AG04450 (cell line): ENCODE data around the gene UNG. TPM values are rescaled to one million over a fixed set of nuclear protein-coding genes. Genes with fewer than 3 reads are reported as not detected.

Source experiments
- CTCF ChIA-PET: fragments of 300-600, 350-600 bp; formaldehyde crosslinking; extraction: SDS; loops from one replicate; lab custom pipeline; 2022; ENCODE audit warnings: antibody characterized with exemption, inconsistent platforms; lab: Charles Lee
- POLR2A ChIA-PET: fragments of 350-600 bp; formaldehyde crosslinking; extraction: SDS; loops from one replicate; lab custom pipeline; 2021; ENCODE audit warnings: antibody characterized with exemption, inconsistent platforms; lab: Yijun Ruan, JAX
- DNase-seq: peaks from one replicate; pipeline ENCODE4 v3.0.0-alpha.2; 2011; ENCODE audit warnings: low read depth, low spot score
- H3K27ac ChIP-seq: one replicate; pipeline ENCODE4 v1.5.1; 2012; ENCODE audit warnings: low read depth, low read length, control low read depth
- H3K27me3 ChIP-seq: one replicate; pipeline ENCODE4 v1.6.0; 2012; ENCODE audit warnings: low read length; ENCODE audit not compliant: control insufficient read depth, insufficient read depth
- H3K4me3 ChIP-seq: 2 replicates; pipeline ENCODE4 v1.5.1; 2011; ENCODE audit warnings: mild to moderate bottlenecking, low read depth, low read length, control low read depth
- H3K9me3 ChIP-seq: 2 replicates; pipeline ENCODE4 v1.5.1; 2012; ENCODE audit warnings: low read length; ENCODE audit not compliant: control insufficient read depth, insufficient read depth
- CTCF ChIP-seq: IDR thresholded peaks from 2 replicates; pipeline ENCODE4 v1.5.1; 2011; ENCODE audit warnings: low read depth, low read length, control low read depth, inconsistent platforms
- polyA plus RNA-seq: library from polyadenylated mRNA; depleted of rRNA; stranded (reverse); fragments of >200 nt; gene quantifications from 2 replicates; pipeline ENCODE4 v1.2.3, GENCODE V29; 2011

The UNG gene
- polyA plus RNA-seq, 1 experiment = 14.7 TPM

GRCh38 chr12:109115758-109116610 lies 18.6 kb downstream of the UNG start, which contains the start of gene ACACB:
Gene ACACB, plus strand, starts transcription at chr12:109116587. Its CDS starts 22,819 bp downstream, at chr12:109139406.
- ChIA-PET CTCF (interaction anchor here (0.8 to 4.3 kb wide), 5 partner anchors 140 to 317 kb away, joined by 3 to 38 read pairs (median 7); no protein-coding TSS in a partner anchor), POLR2A (no interaction called here)
- no peak for DNase-seq
- TF ChIP-seq CTCF = no peak
- Histone ChIP-seq H3K4me3 (no peak within 1 kb of the TSS), H3K27me3 (no peaks in the 10 kb centered on the region), H3K9me3 (no peaks in the 10 kb centered on the region), H3K27ac (no peak within 1 kb of the TSS)

- POLR2A ChIA-PET = no interaction called here
- CTCF ChIA-PET = interaction anchor here (0.8 to 1.6 kb wide), 3 partner anchors 139 to 316 kb away, joined by 3 to 7 read pairs (median 6); no protein-coding TSS in a partner anchor
- H3K27me3 ChIP-seq = no peaks in the 10 kb centered on the region
Observed at GRCh38 chr12:109116611-109116949, 19.2 kb downstream of the UNG start.

GRCh38 chr12:109120095-109120494 lies 22.7 kb downstream of the UNG start:
- CTCF ChIA-PET = interaction anchor here (1.0 to 2.6 kb wide), 3 partner anchors 9 to 274 kb away, joined by 3 to 18 read pairs (median 5); no protein-coding TSS in a partner anchor

More at GRCh38 chr12:109116611-109116949, 19.2 kb downstream of the UNG start:
- TF ChIP-seq CTCF = no peak
- Histone ChIP-seq H3K27ac (no peak overlapping the region), H3K4me3 (no peak overlapping the region), H3K9me3 (no peaks in the 10 kb centered on the region)
- no peak for DNase-seq

GRCh38 chr12:109120557-109120956 lies 23.2 kb downstream of the UNG start:
- no peaks in the 10 kb centered on the region for H3K27me3 ChIP-seq
- no peak for TF ChIP-seq CTCF
- no peaks in the 10 kb centered on the region for H3K9me3 ChIP-seq
- ChIA-PET POLR2A (interaction anchor here (0.6 kb wide), 2 partner anchors 61 to 747 kb away, joined by 3 to 4 read pairs; no protein-coding TSS in a partner anchor), CTCF (interaction anchor here (1.0 to 2.6 kb wide), 3 partner anchors 9 to 274 kb away, joined by 3 to 18 read pairs (median 5); no protein-coding TSS in a partner anchor)
- H3K4me3 ChIP-seq = no peak overlapping the region
- H3K27ac ChIP-seq = no peak overlapping the region
- no peak for DNase-seq

More at GRCh38 chr12:109120095-109120494, 22.7 kb downstream of the UNG start:
- H3K4me3 ChIP-seq = no peak overlapping the region
- POLR2A ChIA-PET = no interaction called here
- H3K27ac ChIP-seq = no peak overlapping the region
- DNase-seq = no peak
- no peaks in the 10 kb centered on the region for H3K27me3 ChIP-seq
- no peak for TF ChIP-seq CTCF
- no peaks in the 10 kb centered on the region for H3K9me3 ChIP-seq
